Transverse colon (tissue), 4 donors: ENCODE results near the gene GLRA2.

Source experiments
- EP300 ChIP-seq: sonication (generic); formaldehyde crosslinking; IDR thresholded peaks from one replicate; pipeline ENCODE4 v1.6.1; 2017; ENCODE audit warnings: antibody characterized with exemption, low read depth
- POLR2A ChIP-seq: fragments of 450-650 bp; IDR thresholded peaks from one replicate; pipeline ENCODE4 v1.6.1; 2016; ENCODE audit warnings: antibody characterized with exemption, mild to moderate bottlenecking, moderate library complexity
- POLR2AphosphoS5 ChIP-seq, 3 donors: sonication (generic); formaldehyde crosslinking; IDR thresholded peaks; one replicate each; pipeline ENCODE4 v1.6.1; 2016; ENCODE audit warnings: antibody characterized with exemption in 3 of 3
- TF ChIP-seq, protein P1 (sequence below), 5 experiments: fragments of 200-600 bp in 3 of 5; fragments of 450-650 bp in 2 of 5; sonication (generic) in 3 of 5; IDR thresholded peaks; 1 replicate in 2 of 5; 2 replicates in 3 of 5; pipeline ENCODE4 v1.5.1; 2016 to 2017; ENCODE audit warnings: antibody characterized with exemption in 5 of 5, inconsistent platforms in 3 of 5, mild to moderate bottlenecking in 2 of 5, moderate library complexity in 1 of 5

DNA sequence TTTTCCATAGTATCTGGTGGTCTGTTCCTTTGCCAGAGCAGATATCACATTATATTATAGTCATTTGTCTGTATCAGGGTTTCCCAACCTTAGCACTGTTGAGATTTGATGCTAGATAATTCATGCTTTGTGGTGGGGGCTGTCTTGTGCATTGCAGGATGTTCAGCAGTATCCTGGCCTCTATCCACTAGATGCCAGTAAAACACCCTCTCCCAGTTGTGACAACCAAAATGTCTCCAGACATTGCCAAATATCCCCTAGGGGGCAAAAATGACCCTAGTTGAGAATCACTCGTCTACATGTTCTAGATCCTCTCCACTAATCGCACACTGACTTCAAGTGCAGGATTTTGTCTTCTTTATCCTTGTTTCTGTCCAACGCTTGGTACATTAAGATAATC is 182.8 kb downstream of the GLRA2 start:
- TF ChIP-seq, protein P1, sequence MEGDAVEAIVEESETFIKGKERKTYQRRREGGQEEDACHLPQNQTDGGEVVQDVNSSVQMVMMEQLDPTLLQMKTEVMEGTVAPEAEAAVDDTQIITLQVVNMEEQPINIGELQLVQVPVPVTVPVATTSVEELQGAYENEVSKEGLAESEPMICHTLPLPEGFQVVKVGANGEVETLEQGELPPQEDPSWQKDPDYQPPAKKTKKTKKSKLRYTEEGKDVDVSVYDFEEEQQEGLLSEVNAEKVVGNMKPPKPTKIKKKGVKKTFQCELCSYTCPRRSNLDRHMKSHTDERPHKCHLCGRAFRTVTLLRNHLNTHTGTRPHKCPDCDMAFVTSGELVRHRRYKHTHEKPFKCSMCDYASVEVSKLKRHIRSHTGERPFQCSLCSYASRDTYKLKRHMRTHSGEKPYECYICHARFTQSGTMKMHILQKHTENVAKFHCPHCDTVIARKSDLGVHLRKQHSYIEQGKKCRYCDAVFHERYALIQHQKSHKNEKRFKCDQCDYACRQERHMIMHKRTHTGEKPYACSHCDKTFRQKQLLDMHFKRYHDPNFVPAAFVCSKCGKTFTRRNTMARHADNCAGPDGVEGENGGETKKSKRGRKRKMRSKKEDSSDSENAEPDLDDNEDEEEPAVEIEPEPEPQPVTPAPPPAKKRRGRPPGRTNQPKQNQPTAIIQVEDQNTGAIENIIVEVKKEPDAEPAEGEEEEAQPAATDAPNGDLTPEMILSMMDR (IDR thresholded peaks at IDR 0.05): no peak
- TF ChIP-seq POLR2A: no peak
- TF ChIP-seq EP300: no peak
- no peak for TF ChIP-seq POLR2AphosphoS5 (IDR thresholded peaks at IDR 0.05)
